Motor neuron (in vitro differentiated cells): Measurements from ENCODE around the gene ZNF275. TPM values are rescaled to one million over a fixed set of nuclear protein-coding genes. Genes with fewer than 3 reads are reported as not detected.
"Not testable (repeated sequence)": the region's sequence is repeated elsewhere in the genome, so short reads cannot be mapped to it uniquely, and the experiment has no call there.

Experiments used
- ATAC-seq, 8 experiments: fragments of 200-7000 bp; cut with Tn5 transposase; replicated peaks in 6 of 8; 2 replicates each; pipeline ENCODE4 v1.8.0; 2021; ENCODE audit warnings: mild to moderate bottlenecking in 8 of 8, moderate library complexity in 8 of 8
- H3K27ac ChIP-seq, 2 donors: fragments of 250-450 bp; sonication (Bioruptor Pico); 2 replicates each; pipeline ENCODE4 v1.9.0; 2021; ENCODE audit warnings: antibody characterized with exemption in 2 of 2, mild to moderate bottlenecking in 2 of 2, moderate library complexity in 1 of 2
- H3K4me1 ChIP-seq, 2 donors: fragments of 250-450 bp; sonication (Bioruptor Pico); replicated peaks in 1 of 2; 2 replicates each; pipeline ENCODE4 v1.6.1; 2021; ENCODE audit warnings: antibody characterized with exemption in 2 of 2, mild to moderate bottlenecking in 2 of 2, moderate library complexity in 1 of 2
- H3K4me3 ChIP-seq, 5 donors: fragments of 250-450 bp; sonication (Bioruptor Pico); 2 replicates each; pipeline ENCODE4 v1.9.0; 2021; ENCODE audit warnings: antibody characterized with exemption in 5 of 5, mild to moderate bottlenecking in 5 of 5, moderate library complexity in 4 of 5
- WGBS, 10 experiments: fragments of 450-650 bp; shearing (Covaris generic); methylation state at CpG; one replicate each; pipeline ENCODE4 v1.0.0; 2022; 5-methylcytosine and 5-hydroxymethylcytosine counted together
- in situ Hi-C, 9 experiments: fragments of 400-800 bp; cut with MboI; loops; one replicate each; pipeline ENCODE4 v1.15.0; 2021; ENCODE audit warnings: low sequenced_read_pairs in 9 of 9, low pct_unique_long_range_greater_than_20kb in 2 of 9; ENCODE audit not compliant: unreplicated experiment in 9 of 9
- total RNA-seq, 8 experiments: library from RNA; unstranded; fragments of 300-600 nt; gene quantifications; 2 replicates each; pipeline versions ENCODE4 v1.2.3 to v1.2.4, GENCODE V29; 2022

ZNF275 gene
- 10 to 100 TPM in 1 of 8 experiments, 1 to 10 TPM in 7; 2.6 to 15.8 (median 6.3) TPM for total RNA-seq

GRCh38 chrX:153333821-153334653, at the start of gene ZNF275:
Gene ZNF275 (plus strand): TSS chrX:153334153. CDS start chrX:153336680, 2,527 bp downstream.
- H3K4me1 ChIP-seq = peaks cover 0 to 4% of the 10 kb centered on the region in 2 donors
- ATAC-seq = peak; percentile 88 to 96 (median 95)
- H3K4me3 ChIP-seq = peak within 1 kb of the TSS; percentile 47 to 87 (median 76)
- in situ Hi-C loops = no loop called here
- peak within 1 kb of the TSS; percentile 70 to 87 for H3K27ac ChIP-seq
- 4% methylated on average over 4 of the region's 86 CpGs; no CpG with 5 or more reads in 9 of the 10 experiments for WGBS, 10 experiments

- in situ Hi-C loops, H3K27ac ChIP-seq, H3K4me1 ChIP-seq, H3K4me3 ChIP-seq: not testable (repeated sequence)
- peak in 1 of 8 experiments; percentile 20 for ATAC-seq
- no CpG with 5 or more reads among the region's 8 CpGs for WGBS, 10 experiments
These were observed 48.3 kb upstream of the ZNF275 start for GRCh38 chrX:153285678-153286077.

GRCh38 chrX:153288807-153289206, 45.1 kb upstream of the ZNF275 start:
- H3K4me3 ChIP-seq, in situ Hi-C loops: not testable (repeated sequence)

GRCh38 chrX:153293485-153294071, 40.4 kb upstream of the ZNF275 start:
- ATAC-seq = peak in 3 of 8 experiments; percentile 73 to 99 (median 99)
- H3K4me3 ChIP-seq, H3K4me1 ChIP-seq, in situ Hi-C loops, H3K27ac ChIP-seq: not testable (repeated sequence)
- WGBS, 10 experiments = 71% methylated on average over 1 of the region's 8 CpGs; no CpG with 5 or more reads in 9 of the 10 experiments

More at GRCh38 chrX:153288807-153289206, 45.1 kb upstream of the ZNF275 start:
- no CpG with 5 or more reads among the region's 2 CpGs for WGBS, 10 experiments
- not testable (repeated sequence) for H3K4me1 ChIP-seq, ATAC-seq, H3K27ac ChIP-seq

GRCh38 chrX:153297376-153297775, 36.6 kb upstream of the ZNF275 start:
- WGBS, 10 experiments = 36% methylated on average over 1 of the region's 1 CpG; no CpG with 5 or more reads in 9 of the 10 experiments
- H3K4me1 ChIP-seq = no peaks in the 10 kb centered on the region
- no peak overlapping the region for H3K4me3 ChIP-seq
- in situ Hi-C loops = no loop called here
- H3K27ac ChIP-seq = no peak overlapping the region
- ATAC-seq = no peak

GRCh38 chrX:153299855-153300254, 34.1 kb upstream of the ZNF275 start:
- no peaks in the 10 kb centered on the region for H3K4me1 ChIP-seq
- no peak overlapping the region for H3K27ac ChIP-seq
- H3K4me3 ChIP-seq = no peak overlapping the region
- in situ Hi-C loops = no loop called here
- WGBS, 10 experiments = 0 to 100% (median 53%) methylated on average over 1 to 5 of the region's 5 CpGs; no CpG with 5 or more reads in 6 of the 10 experiments
- no peak for ATAC-seq

GRCh38 chrX:153301746-153302145, 32.2 kb upstream of the ZNF275 start:
- ATAC-seq = no peak
- WGBS, 10 experiments = 19 to 89% (median 59%) methylated on average over 2 to 3 of the region's 3 CpGs; no CpG with 5 or more reads in 7 of the 10 experiments
- no peak overlapping the region for H3K4me3 ChIP-seq
- no peak overlapping the region for H3K27ac ChIP-seq
- H3K4me1 ChIP-seq = no peaks in the 10 kb centered on the region
- in situ Hi-C loops = no loop called here

GRCh38 chrX:153302796-153303195, 31.2 kb upstream of the ZNF275 start:
- no peak overlapping the region for H3K27ac ChIP-seq
- 0 to 33% methylated on average over 1 to 3 of the region's 4 CpGs; no CpG with 5 or more reads in 8 of the 10 experiments for whole genome bisulfite sequencing, 10 experiments
- H3K4me1 ChIP-seq = no peaks in the 10 kb centered on the region
- ATAC-seq = no peak
- in situ Hi-C loops = no loop called here
- no peak overlapping the region for H3K4me3 ChIP-seq

GRCh38 chrX:153303276-153304262, 30.4 kb upstream of the ZNF275 start:
- H3K4me1 ChIP-seq = no peaks in the 10 kb centered on the region
- ATAC-seq = no peak
- in situ Hi-C loops = no loop called here
- H3K27ac ChIP-seq = no peak overlapping the region
- 53 to 100% (median 71%) methylated on average over 1 to 6 of the region's 12 CpGs; no CpG with 5 or more reads in 7 of the 10 experiments for WGBS, 10 experiments
- H3K4me3 ChIP-seq = no peak overlapping the region

GRCh38 chrX:153304988-153305736, 28.8 kb upstream of the ZNF275 start:
- no peak for ATAC-seq
- Histone ChIP-seq H3K4me3 (no peak overlapping the region), H3K4me1 (no peaks in the 10 kb centered on the region), H3K27ac (no peak overlapping the region)
- in situ Hi-C loops = no loop called here
- WGBS, 10 experiments = 7 to 80% (median 50%) methylated on average over 2 to 8 of the region's 9 CpGs; no CpG with 5 or more reads in 7 of the 10 experiments

GRCh38 chrX:153305972-153306371, 28.0 kb upstream of the ZNF275 start:
- WGBS, 10 experiments = 100% methylated on average over 1 of the region's 3 CpGs; no CpG with 5 or more reads in 8 of the 10 experiments
- no peak overlapping the region for H3K27ac ChIP-seq
- in situ Hi-C loops = no loop called here
- peak in 2 of 8 experiments; percentile 81 to 85 for ATAC-seq
- no peaks in the 10 kb centered on the region for H3K4me1 ChIP-seq
- no peak overlapping the region for H3K4me3 ChIP-seq

- Histone ChIP-seq H3K4me1 (no peaks in the 10 kb centered on the region), H3K4me3 (no peak overlapping the region), H3K27ac (no peak overlapping the region)
- 5 to 60% (median 18%) methylated on average over 2 to 4 of the region's 17 CpGs; no CpG with 5 or more reads in 7 of the 10 experiments for WGBS, 10 experiments
- in situ Hi-C loops = no loop called here
- ATAC-seq = peak in 2 of 8 experiments; percentile 16 to 40
These were observed 27.3 kb upstream of the ZNF275 start for GRCh38 chrX:153306527-153307115.
